AG09319 (cell line): Measurements from ENCODE around the gene CLVS2.

Experiments
- DNase-seq: peaks from one replicate; pipeline ENCODE4 v3.0.0-alpha.2; 2010; ENCODE audit warnings: low read depth; ENCODE audit errors: extremely low read depth
- CTCF ChIP-seq: IDR thresholded peaks from 2 replicates; pipeline ENCODE4 v1.5.1; 2011; ENCODE audit warnings: low read depth, mild to moderate bottlenecking, inconsistent platforms, low read length, moderate library complexity

CLVS2 gene

GRCh38 chr6:122995921-122996793, at the start of gene CLVS2:
TSS of gene CLVS2 (plus strand) at chr6:122996235. CDS start at chr6:122997778, 1,543 bp downstream.
- no peak for TF ChIP-seq CTCF
- no peak for DNase-seq

GRCh38 chr6:122947355-122947754, 48.7 kb upstream of the CLVS2 start:
- DNase-seq: no peak
- TF ChIP-seq CTCF: no peak

GRCh38 chr6:122953766-122954165, 42.3 kb upstream of the CLVS2 start:
- TF ChIP-seq CTCF: no peak
- DNase-seq: no peak

- no peak for DNase-seq
- no peak for TF ChIP-seq CTCF
Measured at GRCh38 chr6:122956376-122956775, 39.7 kb upstream of the CLVS2 start.

- DNase-seq: no peak
Measured at GRCh38 chr6:122962000-122962624, 33.9 kb upstream of the CLVS2 start.

GRCh38 chr6:122969999-122970533, 26.0 kb upstream of the CLVS2 start:
- DNase-seq: no peak
- TF ChIP-seq CTCF: no peak

More at GRCh38 chr6:122962000-122962624, 33.9 kb upstream of the CLVS2 start:
- TF ChIP-seq CTCF: no peak

GRCh38 chr6:122977180-122977579, 18.9 kb upstream of the CLVS2 start:
- no peak for TF ChIP-seq CTCF
- no peak for DNase-seq
